Measurements from ENCODE around the gene MLLT1.

Gene MLLT1

GRCh38 chr19:6279931-6280591 is at the start of gene MLLT1:
Gene MLLT1 (minus strand): TSS chr19:6279975. CDS start chr19:6279784, 191 bp downstream.
- peak; percentile 94 for DNase-seq (ENCODE audit: low read depth)
- H3K4me3 ChIP-seq (ENCODE audit: low read depth, low read length) = peak within 1 kb of the TSS; percentile 72
- TF ChIP-seq POLR2A (IDR thresholded peaks at IDR 0.05; ENCODE audit: extremely low read depth, insufficient read length) (no peak), MAX (IDR thresholded peaks at IDR 0.05; ENCODE audit: low read depth, low read length) (peak; percentile 92), MYC (IDR thresholded peaks at IDR 0.05; ENCODE audit: low read depth, low read length) (peak; percentile 93), CTCF (IDR thresholded peaks at IDR 0.05; ENCODE audit: low read depth, low read length) (peak; percentile 28)

- TF ChIP-seq POLR2A (IDR thresholded peaks at IDR 0.05; ENCODE audit: extremely low read depth, insufficient read length) (no peak), MYC (IDR thresholded peaks at IDR 0.05; ENCODE audit: low read depth, low read length) (no peak), MAX (IDR thresholded peaks at IDR 0.05; ENCODE audit: low read depth, low read length) (no peak), CTCF (IDR thresholded peaks at IDR 0.05; ENCODE audit: low read depth, low read length) (no peak)
- no peak overlapping the region for H3K4me3 ChIP-seq (ENCODE audit: low read depth, low read length)
- no peak for DNase-seq (ENCODE audit: low read depth)
Observed at GRCh38 chr19:6326815-6327214, 47.0 kb upstream of the MLLT1 start.

- no peak for DNase-seq (ENCODE audit: low read depth)
- TF ChIP-seq CTCF (IDR thresholded peaks at IDR 0.05; ENCODE audit: low read depth, low read length) = no peak
- no peak for TF ChIP-seq POLR2A (IDR thresholded peaks at IDR 0.05; ENCODE audit: extremely low read depth, insufficient read length)
- no peak for TF ChIP-seq MYC (IDR thresholded peaks at IDR 0.05; ENCODE audit: low read depth, low read length)
- no peak for TF ChIP-seq MAX (IDR thresholded peaks at IDR 0.05; ENCODE audit: low read depth, low read length)
- no peak overlapping the region for H3K4me3 ChIP-seq (ENCODE audit: low read depth, low read length)
Observed at GRCh38 chr19:6325614-6326013, 45.8 kb upstream of the MLLT1 start.

- no peak for DNase-seq (ENCODE audit: low read depth)
- TF ChIP-seq MAX (IDR thresholded peaks at IDR 0.05; ENCODE audit: low read depth, low read length) (no peak), CTCF (IDR thresholded peaks at IDR 0.05; ENCODE audit: low read depth, low read length) (no peak), MYC (IDR thresholded peaks at IDR 0.05; ENCODE audit: low read depth, low read length) (no peak), POLR2A (IDR thresholded peaks at IDR 0.05; ENCODE audit: extremely low read depth, insufficient read length) (no peak)
- no peak overlapping the region for H3K4me3 ChIP-seq (ENCODE audit: low read depth, low read length)
Observed at GRCh38 chr19:6324757-6325156, 45.0 kb upstream of the MLLT1 start.

- TF ChIP-seq POLR2A (IDR thresholded peaks at IDR 0.05; ENCODE audit: extremely low read depth, insufficient read length) (no peak), MAX (IDR thresholded peaks at IDR 0.05; ENCODE audit: low read depth, low read length) (no peak), MYC (IDR thresholded peaks at IDR 0.05; ENCODE audit: low read depth, low read length) (no peak)
- H3K4me3 ChIP-seq (ENCODE audit: low read depth, low read length) = no peak overlapping the region
- no peak for DNase-seq (ENCODE audit: low read depth)
Observed at GRCh38 chr19:6322284-6322683, 42.5 kb upstream of the MLLT1 start.

GRCh38 chr19:6319376-6319775 is 39.6 kb upstream of the MLLT1 start:
- DNase-seq (ENCODE audit: low read depth) = no peak
- H3K4me3 ChIP-seq (ENCODE audit: low read depth, low read length) = no peak overlapping the region
- TF ChIP-seq CTCF (IDR thresholded peaks at IDR 0.05; ENCODE audit: low read depth, low read length) = no peak
- TF ChIP-seq POLR2A (IDR thresholded peaks at IDR 0.05; ENCODE audit: extremely low read depth, insufficient read length) = no peak
